Stomach (tissue), 9 donors: ENCODE data around the gene ENO3. TPM values are rescaled to one million over a fixed set of nuclear protein-coding genes. Genes with fewer than 3 reads are reported as not detected.

Source experiments
- DNase-seq, 2 donors: peaks; one replicate each; pipeline versions ENCODE4 v3.0.0 to v3.0.0-alpha.2; 2013 to 2019
- H3K27ac ChIP-seq, 5 donors: fragments of 200-600 bp in 4 of 5; sonication (generic) in 4 of 5; one replicate each; pipeline ENCODE4 v1.5.1; 2013 to 2019; ENCODE audit warnings: mild to moderate bottlenecking in 1 of 5, moderate library complexity in 1 of 5
- H3K27me3 ChIP-seq, 3 donors: fragments of 200-600 bp; sonication (generic); one replicate each; pipeline ENCODE4 v1.5.1; 2017 to 2019; ENCODE audit warnings: mixed run types in 1 of 3
- H3K36me3 ChIP-seq, 4 donors: fragments of 200-600 bp; sonication (generic); 1 replicate in 3 of 4; 2 replicates in 1 of 4; pipeline ENCODE4 v1.5.1; 2016 to 2019
- H3K4me1 ChIP-seq, 4 donors: fragments of 200-600 bp; sonication (generic); one replicate each; pipeline ENCODE4 v1.5.1; 2016 to 2019
- H3K4me3 ChIP-seq, 4 donors: fragments of 200-600 bp; sonication (generic) in 3 of 4; one replicate each; pipeline ENCODE4 v1.5.1; 2016 to 2019; ENCODE audit warnings: mild to moderate bottlenecking in 1 of 4
- H3K9me3 ChIP-seq, 4 donors: fragments of 200-600 bp; sonication (generic); one replicate each; pipeline ENCODE4 v1.5.1; 2016 to 2019
- EP300 ChIP-seq: sonication (generic); formaldehyde crosslinking; IDR thresholded peaks from one replicate; pipeline ENCODE4 v1.6.1; 2017; ENCODE audit warnings: antibody characterized with exemption
- POLR2A ChIP-seq, 4 donors: fragments of 450-650 bp; IDR thresholded peaks; one replicate each; pipeline ENCODE4 v1.6.1; 2016; ENCODE audit warnings: antibody characterized with exemption in 4 of 4, control low read depth in 2 of 4, mild to moderate bottlenecking in 1 of 4, moderate library complexity in 1 of 4
- POLR2AphosphoS5 ChIP-seq, 3 donors: sonication (generic); formaldehyde crosslinking; IDR thresholded peaks; one replicate each; pipeline ENCODE4 v1.6.1; 2016; ENCODE audit warnings: antibody characterized with exemption in 3 of 3
- WGBS, 5 donors: extraction: QIAGEN DNeasy Blood & Tissue Kit in 3 of 5; methylation state at CpG; one replicate each; pipeline versions ENCODE4 v1.1.5 to v1.1.7; 2013 to 2018; 5-methylcytosine and 5-hydroxymethylcytosine counted together
- intact Hi-C: fragments of 100-400 bp; cut with DNase I; formaldehyde crosslinking; loops from one replicate; pipeline ENCODE4 v1.15.1; 2023; ENCODE audit warnings: low total_unique reads
- polyA plus RNA-seq, 3 donors: library from polyadenylated mRNA; stranded (reverse); fragments of 200-250 nt; gene quantifications; one replicate each; pipeline ENCODE4 v1.2.3, GENCODE V29; 2013
- total RNA-seq, 5 donors: library from RNA; depleted of rRNA; stranded (reverse); fragments of >200 nt; gene quantifications; one replicate each; pipeline versions ENCODE4 v1.1.0 to v1.2.3, GENCODE V29; 2014 to 2016
- TF ChIP-seq, protein P1 (sequence below), 7 experiments: fragments of 450-650 bp in 4 of 7; fragments of 200-600 bp in 3 of 7; sonication (generic) in 3 of 7; IDR thresholded peaks; one replicate each; pipeline ENCODE4 v1.5.1; 2016 to 2019; ENCODE audit warnings: antibody characterized with exemption in 7 of 7, control low read depth in 2 of 7, mild to moderate bottlenecking in 1 of 7
- donor health status: healthy with polysubstance abuse.
- donor health status: Bipolar disorder and iron deficiency.
- donor health status: healthy.

The ENO3 gene
- total and polyA plus RNA-seq, 8 donors, result 1.8 to 12.1 (median 9.3) TPM; not detected in 1

DNA sequence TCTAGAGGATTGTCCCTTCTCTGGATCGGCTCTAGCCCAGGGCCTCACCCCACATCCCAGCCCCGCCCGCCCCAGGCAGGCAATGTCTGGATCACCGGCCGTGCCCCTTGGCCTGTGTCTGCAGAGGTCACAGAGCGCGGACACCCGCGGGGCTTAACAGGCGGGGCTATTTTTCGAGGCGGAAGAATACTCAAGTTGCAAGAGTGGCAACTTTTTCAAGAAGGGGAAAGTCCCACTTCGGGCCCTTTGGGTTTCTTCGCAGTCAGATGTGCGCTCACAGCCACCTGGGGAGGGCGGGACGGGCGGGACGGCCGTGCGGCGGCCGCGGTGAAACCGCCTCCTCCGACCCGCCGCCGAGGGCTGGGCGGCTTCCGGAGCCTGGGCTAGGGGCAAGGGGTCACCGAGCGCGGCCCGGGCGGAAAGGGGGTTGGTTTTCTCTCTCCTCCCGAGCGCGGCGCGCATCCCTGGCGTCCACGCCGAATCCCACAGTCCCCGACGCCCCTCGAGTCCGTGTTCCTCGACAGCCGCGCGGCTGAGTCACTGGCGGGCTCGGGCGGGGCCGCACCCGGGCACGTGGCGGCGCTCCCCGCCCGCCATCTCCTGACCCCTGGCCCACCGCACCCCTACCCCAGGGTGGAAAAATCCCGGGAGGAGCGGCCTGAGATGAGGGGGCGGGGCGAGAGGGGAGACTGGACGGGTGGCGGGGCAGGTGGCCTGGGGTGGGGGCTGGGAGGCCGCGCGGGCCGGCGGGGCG, 1.4 kb upstream of the ENO3 start:
- Histone ChIP-seq H3K4me1 (peaks cover 37 to 55% (median 47%) of the 10 kb centered on the region in 4 donors), H3K27ac (peak overlapping the region; percentile 96 to 100 (median 99)), H3K4me3 (peak overlapping the region; percentile 82 to 100 (median 100)), H3K9me3 (no peaks in the 10 kb centered on the region), H3K27me3 (no peaks in the 10 kb centered on the region), H3K36me3 (peaks cover 20 to 27% (median 23%) of the 10 kb centered on the region in 4 donors)
- DNase-seq, result peak; percentile 82 to 90
- TF ChIP-seq POLR2A (IDR thresholded peaks at IDR 0.05), result no peak
- peak in 2 of 3 donors; percentile 14 to 36 for TF ChIP-seq POLR2AphosphoS5 (IDR thresholded peaks at IDR 0.05)
- TF ChIP-seq, protein P1, sequence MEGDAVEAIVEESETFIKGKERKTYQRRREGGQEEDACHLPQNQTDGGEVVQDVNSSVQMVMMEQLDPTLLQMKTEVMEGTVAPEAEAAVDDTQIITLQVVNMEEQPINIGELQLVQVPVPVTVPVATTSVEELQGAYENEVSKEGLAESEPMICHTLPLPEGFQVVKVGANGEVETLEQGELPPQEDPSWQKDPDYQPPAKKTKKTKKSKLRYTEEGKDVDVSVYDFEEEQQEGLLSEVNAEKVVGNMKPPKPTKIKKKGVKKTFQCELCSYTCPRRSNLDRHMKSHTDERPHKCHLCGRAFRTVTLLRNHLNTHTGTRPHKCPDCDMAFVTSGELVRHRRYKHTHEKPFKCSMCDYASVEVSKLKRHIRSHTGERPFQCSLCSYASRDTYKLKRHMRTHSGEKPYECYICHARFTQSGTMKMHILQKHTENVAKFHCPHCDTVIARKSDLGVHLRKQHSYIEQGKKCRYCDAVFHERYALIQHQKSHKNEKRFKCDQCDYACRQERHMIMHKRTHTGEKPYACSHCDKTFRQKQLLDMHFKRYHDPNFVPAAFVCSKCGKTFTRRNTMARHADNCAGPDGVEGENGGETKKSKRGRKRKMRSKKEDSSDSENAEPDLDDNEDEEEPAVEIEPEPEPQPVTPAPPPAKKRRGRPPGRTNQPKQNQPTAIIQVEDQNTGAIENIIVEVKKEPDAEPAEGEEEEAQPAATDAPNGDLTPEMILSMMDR (IDR thresholded peaks at IDR 0.05), result no peak
- no peak for TF ChIP-seq EP300
- WGBS, 5 donors, result 0 to 1% (median 0%) methylated on average over 36 to 75 of the region's 75 CpGs
- intact Hi-C loops, result no loop called here

DNA sequence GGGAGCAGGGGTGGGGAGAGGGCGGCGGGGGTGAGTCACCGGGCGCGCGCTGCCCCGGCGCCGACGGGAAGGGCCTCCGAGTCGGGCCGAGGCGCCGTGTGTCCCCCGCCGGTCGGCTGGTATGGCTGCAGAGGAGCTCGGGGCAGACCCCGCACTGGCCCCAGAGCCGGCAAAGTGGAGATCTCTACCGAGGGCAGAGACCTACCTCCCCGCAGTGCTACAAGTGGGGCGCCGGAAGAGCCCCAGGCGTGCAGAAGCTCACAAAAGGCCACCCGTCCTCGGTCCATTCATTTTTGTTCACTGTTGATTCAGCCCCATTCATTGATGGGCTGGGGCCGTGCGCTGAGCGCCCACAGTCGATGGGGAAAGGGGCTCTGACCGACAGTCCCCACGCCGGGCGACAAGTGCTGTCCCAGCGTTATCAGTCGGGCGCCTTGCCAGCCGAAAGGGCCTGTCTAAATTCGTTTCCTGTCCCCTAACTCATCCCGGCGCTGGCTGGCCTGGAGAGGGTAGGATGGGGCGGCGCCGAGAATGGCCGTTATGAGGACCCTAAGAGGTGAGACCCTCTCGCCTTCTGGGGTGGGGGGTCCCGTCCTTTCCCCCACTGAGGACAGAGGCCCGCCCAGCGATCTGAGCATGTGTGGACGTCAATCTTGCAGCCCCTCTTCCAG, 709 bp upstream of the ENO3 start:
- Histone ChIP-seq H3K4me1 (peaks cover 30 to 48% (median 40%) of the 10 kb centered on the region in 4 donors), H3K4me3 (peak overlapping the region; percentile 82 to 100 (median 100)), H3K9me3 (no peaks in the 10 kb centered on the region), H3K36me3 (peaks cover 15 to 19% (median 16%) of the 10 kb centered on the region in 4 donors), H3K27ac (peak overlapping the region; percentile 96 to 100 (median 99)), H3K27me3 (no peaks in the 10 kb centered on the region)
- TF ChIP-seq EP300, result no peak
- TF ChIP-seq POLR2AphosphoS5 (IDR thresholded peaks at IDR 0.05), result no peak
- TF ChIP-seq, protein P1 (IDR thresholded peaks at IDR 0.05), result no peak
- TF ChIP-seq POLR2A (IDR thresholded peaks at IDR 0.05), result no peak
- intact Hi-C loops, result no loop called here
- WGBS, 5 donors, result 4 to 17% (median 7%) methylated on average over 26 to 52 of the region's 52 CpGs
- peak; percentile 61 to 73 for DNase-seq

DNA sequence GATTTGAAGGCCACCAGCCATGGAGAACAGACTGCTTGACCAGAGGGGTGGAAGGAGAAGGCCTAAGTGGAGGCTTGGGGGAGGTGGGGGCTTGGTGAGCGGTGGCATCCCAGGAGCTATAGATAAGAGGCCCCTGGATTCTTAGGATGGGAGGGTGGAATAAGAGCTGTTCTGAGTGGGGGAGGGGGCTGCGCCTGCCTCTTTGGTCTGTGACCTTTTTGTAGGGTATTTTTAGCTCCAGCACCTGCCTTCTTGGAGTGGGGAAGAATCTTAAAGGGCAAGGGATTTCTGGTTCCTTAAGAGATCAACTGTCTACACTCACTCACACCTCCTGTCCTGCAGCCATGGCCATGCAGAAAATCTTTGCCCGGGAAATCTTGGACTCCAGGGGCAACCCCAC, 567 bp downstream of the ENO3 start:
- no peak for TF ChIP-seq POLR2AphosphoS5 (IDR thresholded peaks at IDR 0.05)
- no peak for TF ChIP-seq EP300
- TF ChIP-seq, protein P1 (IDR thresholded peaks at IDR 0.05), result no peak
- TF ChIP-seq POLR2A (IDR thresholded peaks at IDR 0.05), result no peak
- no peak for DNase-seq
- Histone ChIP-seq H3K9me3 (no peaks in the 10 kb centered on the region), H3K36me3 (peaks cover 2 to 7% (median 4%) of the 10 kb centered on the region in 4 donors), H3K27ac (peak overlapping the region in 1 of 5 donors; percentile 100), H3K4me3 (no peak overlapping the region), H3K27me3 (no peaks in the 10 kb centered on the region), H3K4me1 (peaks cover 17 to 35% (median 27%) of the 10 kb centered on the region in 4 donors)
- intact Hi-C loops, result no loop called here
- 70 to 93% (median 86%) methylated on average over 3 of the region's 3 CpGs for WGBS, 5 donors

DNA sequence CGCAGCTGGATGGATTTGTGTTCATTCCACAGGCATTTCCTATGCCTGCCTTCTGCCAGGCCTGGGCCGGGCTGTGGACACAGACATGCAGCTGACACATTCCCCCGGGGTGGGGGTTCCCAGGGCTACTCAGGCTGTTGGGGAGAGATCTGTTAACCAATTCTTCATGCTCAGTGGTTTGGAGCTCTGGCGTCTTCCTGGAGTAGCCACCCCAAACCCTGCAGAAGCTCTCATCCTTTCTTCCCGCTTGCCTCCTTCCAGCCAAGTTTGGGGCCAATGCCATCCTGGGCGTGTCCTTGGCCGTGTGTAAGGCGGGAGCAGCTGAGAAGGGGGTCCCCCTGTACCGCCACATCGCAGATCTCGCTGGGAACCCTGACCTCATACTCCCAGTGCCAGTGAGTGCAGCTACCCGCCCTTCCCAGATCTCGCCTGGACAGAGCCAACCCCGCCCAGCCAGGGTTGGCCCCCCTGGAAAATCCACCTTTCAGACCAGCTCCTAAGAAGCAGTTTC, 2.6 kb downstream of the ENO3 start:
- Histone ChIP-seq H3K27ac (no peak overlapping the region), H3K4me1 (peaks cover 12 to 29% (median 20%) of the 10 kb centered on the region in 4 donors), H3K36me3 (peaks cover 0 to 13% (median 7%) of the 10 kb centered on the region in 4 donors), H3K9me3 (no peaks in the 10 kb centered on the region), H3K27me3 (no peaks in the 10 kb centered on the region), H3K4me3 (no peak overlapping the region)
- intact Hi-C loops, result no loop called here
- WGBS, 5 donors, result 51 to 59% (median 53%) methylated on average over 13 to 14 of the region's 14 CpGs
- TF ChIP-seq POLR2A (IDR thresholded peaks at IDR 0.05) (no peak), POLR2AphosphoS5 (IDR thresholded peaks at IDR 0.05) (no peak), EP300 (no peak)
- TF ChIP-seq, protein P1 (IDR thresholded peaks at IDR 0.05), result no peak
- DNase-seq, result peak in 1 of 2 donors; percentile 62
